Stimulated activated CD4-positive, alpha-beta T cell treated with anti-CD3 and anti-CD28 coated beads, Interleukin-12 subunit alpha, Interleukin-12 subunit beta, amount 100 ng/mL, for 24 hours (primary cell): Measurements from ENCODE around the gene HIVEP2.

Experiments
- DNase-seq, 2 experiments: peaks; one replicate each; pipeline ENCODE4 v3.0.0-alpha.2; 2020; ENCODE audit warnings: low read depth in 2 of 2

HIVEP2 gene

GRCh38 chr6:142821860-142822259 lies 123.1 kb downstream of the HIVEP2 start:
- no peak for DNase-seq

GRCh38 chr6:142821164-142821716 lies 123.7 kb downstream of the HIVEP2 start:
- no peak for DNase-seq

- DNase-seq, result no peak
Observed at GRCh38 chr6:142820338-142821051, 124.5 kb downstream of the HIVEP2 start.

- DNase-seq, result peak in 1 of 2 experiments; percentile 33
Observed at GRCh38 chr6:142819603-142820337, 125.2 kb downstream of the HIVEP2 start.

GRCh38 chr6:142816486-142816885 lies 128.5 kb downstream of the HIVEP2 start:
- DNase-seq, result no peak

GRCh38 chr6:142816031-142816430 lies 128.9 kb downstream of the HIVEP2 start:
- DNase-seq, result no peak

GRCh38 chr6:142811923-142812322 lies 133.1 kb downstream of the HIVEP2 start:
- no peak for DNase-seq

GRCh38 chr6:142810952-142811514 lies 133.9 kb downstream of the HIVEP2 start:
- DNase-seq, result no peak

- DNase-seq, result no peak
Observed at GRCh38 chr6:142809947-142810346, 135.0 kb downstream of the HIVEP2 start.

- no peak for DNase-seq
Observed at GRCh38 chr6:142808405-142809061, 136.4 kb downstream of the HIVEP2 start.

- no peak for DNase-seq
Observed at GRCh38 chr6:142805042-142805441, 139.9 kb downstream of the HIVEP2 start.

- no peak for DNase-seq
Observed at GRCh38 chr6:142804490-142804889, 140.5 kb downstream of the HIVEP2 start.

- DNase-seq, result no peak
Observed at GRCh38 chr6:142803495-142804058, 141.4 kb downstream of the HIVEP2 start.

GRCh38 chr6:142803032-142803431 lies 141.9 kb downstream of the HIVEP2 start:
- DNase-seq, result no peak

GRCh38 chr6:142802124-142802523 lies 142.9 kb downstream of the HIVEP2 start:
- DNase-seq, result peak in 1 of 2 experiments; percentile 39

- DNase-seq, result no peak
Observed at GRCh38 chr6:142800240-142800639, 144.7 kb downstream of the HIVEP2 start.

- DNase-seq, result no peak
Observed at GRCh38 chr6:142799639-142800038, 145.3 kb downstream of the HIVEP2 start.

GRCh38 chr6:142797159-142797558 lies 147.8 kb downstream of the HIVEP2 start:
- DNase-seq, result no peak

- no peak for DNase-seq
Observed at GRCh38 chr6:142796571-142796970, 148.4 kb downstream of the HIVEP2 start.

GRCh38 chr6:142796024-142796423 lies 149.0 kb downstream of the HIVEP2 start:
- no peak for DNase-seq

GRCh38 chr6:142794424-142794823 lies 150.6 kb downstream of the HIVEP2 start:
- DNase-seq, result no peak

GRCh38 chr6:142790257-142790656 lies 154.7 kb downstream of the HIVEP2 start:
- DNase-seq, result no peak
